ENCODE data around the gene METTL16. TPM values are rescaled to one million over a fixed set of nuclear protein-coding genes. Genes with fewer than 3 reads are reported as not detected.

Gene METTL16
- total and polyA plus RNA-seq, 2 of the 8 experiments (the other 6 are each of a cell fraction or from before 2014, with no cell fraction given): 22.8 to 59.4 TPM

DNA sequence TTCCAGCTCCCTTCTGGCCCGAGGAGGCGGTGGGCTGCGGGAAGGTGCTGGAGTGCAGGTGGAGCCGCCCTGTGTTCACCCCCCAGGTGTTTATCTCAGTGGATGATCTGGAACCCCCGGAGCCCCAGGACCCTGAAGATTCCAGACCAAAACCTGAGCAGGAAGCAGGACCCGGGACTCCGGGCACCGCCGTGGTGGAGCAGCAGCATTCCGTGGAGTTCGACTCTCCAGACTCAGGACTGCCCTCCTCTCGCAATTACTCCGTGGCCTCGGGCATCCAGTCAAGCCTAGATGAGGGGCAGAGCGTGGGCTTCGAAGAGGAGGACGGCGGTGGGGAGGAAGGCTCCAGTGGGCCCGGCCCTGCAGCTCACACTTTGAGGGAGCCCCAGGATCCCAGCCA is 136.3 kb downstream of the METTL16 start:
- Histone ChIP-seq H4K8ac (ENCODE audit: extremely low read depth, insufficient read depth, low read length) (peak overlapping the region; percentile 57; the same call in 1 of the 2 replicates), H2AFZ (ENCODE audit: low read length) (no peak overlapping the region), H4K20me1 (replicated peaks in 1 of 2; ENCODE audit: control insufficient read depth in 1 of 2, insufficient read depth in 2 of 2, low read length in 2 of 2) (peaks cover 2 to 3% of the 10 kb centered on the region in 2 experiments), H3K23ac (ENCODE audit: insufficient read length) (no peak overlapping the region), H3K36me3 (ENCODE audit: control insufficient read depth in 2 of 4, insufficient read depth in 4 of 4, low read length in 3 of 4) (peaks cover 2 to 16% (median 9%) of the 10 kb centered on the region in 4 experiments; a peak in 5 of 8 replicates), H3K27ac (ENCODE audit: low read depth, low read length) (no peak overlapping the region), H3K4me3 (ENCODE audit: extremely low read depth in 1 of 4, insufficient read depth in 2 of 4, low read depth in 3 of 4, low read length in 4 of 4) (no peak overlapping the region), H2BK12ac (ENCODE audit: low read depth, low read length) (no peak overlapping the region), H2BK120ac (replicated peaks; ENCODE audit: low read depth, low read length) (no peak overlapping the region), H3K9me3 (ENCODE audit: insufficient read depth in 2 of 2, low read depth in 1 of 2, low read length in 1 of 2) (no peaks in the 10 kb centered on the region), H2AK5ac (ENCODE audit: low read depth, low read length) (no peak overlapping the region), H3K14ac (ENCODE audit: insufficient read length) (no peak overlapping the region), H4K5ac (ENCODE audit: insufficient read length, low read depth, low read length) (no peak overlapping the region), H3K4ac (replicated peaks; ENCODE audit: insufficient read length, low read depth, low read length) (no peak overlapping the region), H3K23me2 (ENCODE audit: low read depth, low read length) (no peaks in the 10 kb centered on the region), H3K27me3 (replicated peaks in 1 of 4; ENCODE audit: control insufficient read depth in 3 of 4, extremely low read depth in 1 of 4, insufficient read depth in 3 of 4, low read length in 3 of 4) (no peaks in the 10 kb centered on the region), H3K4me2 (ENCODE audit: insufficient read depth in 1 of 2, low read depth in 2 of 2, low read length in 2 of 2) (no peak overlapping the region), H2BK20ac (ENCODE audit: low read length) (no peak overlapping the region), H2BK15ac (ENCODE audit: low read length) (no peak overlapping the region), H3K9ac (replicated peaks in 1 of 4; ENCODE audit: extremely low read depth in 1 of 4, low read depth in 3 of 4, low read length in 3 of 4) (no peak overlapping the region), H3K18ac (ENCODE audit: extremely low read depth, low read length) (no peak overlapping the region), H3K56ac (replicated peaks; ENCODE audit: insufficient read length, low read depth, low read length) (no peak overlapping the region), H3K79me1 (ENCODE audit: low read depth, low read length) (no peaks in the 10 kb centered on the region; the same call in 1 of the 2 replicates), H3K4me1 (replicated peaks in 1 of 4; ENCODE audit: control insufficient read depth in 3 of 4, insufficient read depth in 4 of 4, low read length in 3 of 4) (peaks cover 0 to under 1% (median 0%) of the 10 kb centered on the region in 4 experiments; a peak in 1 of 7 replicates), H3K79me2 (ENCODE audit: control insufficient read depth in 1 of 2, insufficient read depth in 2 of 2, low read length in 2 of 2) (no peaks in the 10 kb centered on the region), H2BK5ac (ENCODE audit: low read depth, low read length) (no peak overlapping the region), H4K91ac (replicated peaks; ENCODE audit: insufficient read length, low read length) (no peak overlapping the region)
- CTCF ChIA-PET (ENCODE audit: partially characterized antibody): interaction anchor here (0.8 to 13.4 kb wide), 5 partner anchors 8 to 44 kb away, joined by 4 to 216 read pairs (median 8); no protein-coding TSS in a partner anchor
- DNase-seq (ENCODE audit: low read depth in 1 of 2, low spot score in 2 of 2): no peak
- no peak for FAIRE-seq
- POLR2A ChIA-PET (ENCODE audit: partially characterized antibody): interaction anchor here (0.9 to 2.7 kb wide), 3 partner anchors 23 to 39 kb away, joined by 3 to 10 read pairs (median 4); partner anchors contain the start of gene TSR1
- TF ChIP-seq SAP30 (IDR thresholded peaks at IDR 0.05; ENCODE audit: insufficient read depth, insufficient replicate concordance, low read length): no peak
- TF ChIP-seq PHF8 (conservative IDR thresholded peaks at IDR 0.05; ENCODE audit: low read depth, low read length): no peak
- no peak for TF ChIP-seq NANOG (IDR thresholded peaks at IDR 0.05; ENCODE audit: insufficient read depth, low read depth, low read length, poor library complexity, severe bottlenecking)
- no peak for TF ChIP-seq CBX8 (IDR thresholded peaks at IDR 0.05; ENCODE audit: borderline replicate concordance, low read depth, low read length)
- no peak for TF ChIP-seq EZH2 (IDR thresholded peaks at IDR 0.05; ENCODE audit: low read depth, low read length, severe bottlenecking)
- no peak for TF ChIP-seq SP1 (IDR thresholded peaks at IDR 0.05; ENCODE audit: low read depth, low read length)
- TF ChIP-seq SRF (IDR thresholded peaks at IDR 0.05; ENCODE audit: low read depth, low read length): no peak
- no peak for TF ChIP-seq JUND (IDR thresholded peaks at IDR 0.05; ENCODE audit: low read length)
- no peak for TF ChIP-seq HDAC6 (IDR thresholded peaks at IDR 0.05; ENCODE audit: low read depth, low read length)
- no peak for TF ChIP-seq KDM4A (IDR thresholded peaks at IDR 0.05; ENCODE audit: low read depth, low read length, severe bottlenecking)
- TF ChIP-seq HDAC2 (IDR thresholded peaks at IDR 0.05; ENCODE audit: borderline replicate concordance in 1 of 2, low read depth in 2 of 2, low read length in 2 of 2): no peak
- TF ChIP-seq RAD21 (IDR thresholded peaks at IDR 0.05 in 1 of 2, conservative IDR thresholded peaks at IDR 0.05 in 1 of 2; ENCODE audit: low read depth in 2 of 2, low read length in 2 of 2): no peak
- 84% methylated on average over 19 of the region's 19 CpGs; no CpG with 5 or more reads in 1 of the 2 experiments for WGBS, 2 experiments (ENCODE audit: extremely low coverage in 1 of 2, insufficient coverage in 1 of 2, insufficient read length in 1 of 2, insufficient replicate concordance in 2 of 2, low coverage in 1 of 2, low lambda C conversion rate in 2 of 2, missing lambda C conversion rate in 1 of 2)
